SK-N-SH treated with all-trans-retinoic acid at 6 μM for 48 hours (cell line): ENCODE measurements around the gene SLC15A1.

Experiments used
- BACH2 ChIP-seq: fragments of 250-450 bp; sonication (Bioruptor Pico); IDR thresholded peaks from 2 replicates; pipeline ENCODE4 v1.9.0; 2021; ENCODE audit warnings: mild to moderate bottlenecking, borderline replicate concordance
- ZFP3 ChIP-seq: fragments of 250-450 bp; sonication (Bioruptor Pico); IDR thresholded peaks from 2 replicates; pipeline ENCODE4 v1.5.0; 2020; ENCODE audit warnings: mild to moderate bottlenecking, moderate library complexity
- ZFP30 ChIP-seq: fragments of 450-650 bp; formaldehyde crosslinking; IDR thresholded peaks from 2 replicates; pipeline ENCODE4 v1.5.0; 2022; ENCODE audit warnings: mild to moderate bottlenecking, moderate library complexity

- TF ChIP-seq ZFP3 (CRISPR knock-in tag) (no peak), BACH2 (CRISPR knock-in tag) (no peak), ZFP30 (CRISPR knock-in tag) (no peak)
Observed at GRCh38 chr13:98787996-98788395, 35.5 kb upstream of the SLC15A1 start.
